ENCODE measurements around the gene MYL12B. TPM values are rescaled to one million over a fixed set of nuclear protein-coding genes. Genes with fewer than 3 reads are reported as not detected.

The MYL12B gene
- 374 to 398 TPM (median 388 TPM) in 5 replicates for total RNA-seq (2022; extraction: Qiagen RNA extraction)

GRCh38 chr18:3261373-3262233 lies at the start of gene MYL12B:
Gene MYL12B, plus strand, starts transcription at chr18:3262133. Its CDS starts 10,766 bp downstream, at chr18:3272899.

GRCh38 chr18:3219631-3220335 lies 42.1 kb upstream of the MYL12B start, which contains the start of gene MYOM1:
Gene MYOM1, minus strand, starts transcription at chr18:3219968. Its CDS starts 4,745 bp downstream, at chr18:3215223.

DNA sequence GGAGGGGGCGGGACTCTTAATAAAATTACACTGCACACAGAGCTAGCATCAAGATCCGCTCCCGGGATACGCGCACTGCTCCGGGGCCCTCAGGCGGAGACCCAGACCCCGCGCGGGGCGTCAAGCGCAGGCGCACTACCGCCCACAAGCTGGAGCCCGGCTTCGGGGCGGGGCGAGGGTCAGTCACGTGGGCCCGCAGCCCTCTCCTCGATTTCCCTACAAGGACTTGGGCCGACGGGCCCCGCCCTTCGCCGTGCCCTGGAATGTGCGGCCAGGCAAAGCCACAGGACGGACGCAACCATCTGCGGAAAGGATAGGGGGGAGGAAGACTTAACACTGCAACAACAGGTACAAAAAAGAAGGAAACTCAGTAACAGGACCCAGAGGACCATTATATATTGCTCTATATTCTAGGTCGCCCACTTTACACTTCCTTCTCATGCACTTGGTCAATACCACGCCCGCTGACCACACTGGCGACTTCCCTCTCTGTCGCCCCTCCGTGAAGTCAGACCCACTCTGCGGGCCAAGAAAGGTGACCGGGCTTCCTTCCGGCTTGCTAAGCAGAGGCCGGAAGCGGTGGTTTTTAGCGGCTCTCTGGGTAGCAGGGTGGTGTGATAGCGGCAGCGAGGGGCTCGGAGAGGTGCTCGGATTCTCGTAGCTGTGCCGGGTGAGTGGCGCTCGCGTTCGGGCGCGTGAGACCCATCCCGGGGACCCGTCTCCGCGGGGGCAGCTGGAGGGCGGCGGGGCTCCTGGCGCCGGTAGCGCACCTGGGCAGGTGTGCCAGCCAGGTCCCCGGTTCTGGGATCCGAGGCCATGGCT lies 14.5 kb upstream of the MYL12B start, which contains the start of gene MYL12A:
TSS of gene MYL12A (plus strand) at position 562 of the 822 bp plus-strand sequence. CDS start 5,447 bp downstream, outside the sequence.

Other genes starting within 250 kb of the MYL12B start
- 17.1 to 19.6 TPM (median 19.0 TPM) in 5 replicates for gene LPIN2, start 249.0 kb upstream of the MYL12B start, total RNA-seq (2022; extraction: Qiagen RNA extraction)
- gene MYOM1, start 42.2 kb upstream of the MYL12B start, total RNA-seq (2022; extraction: Qiagen RNA extraction): 0.10 to 0.32 TPM (median 0.13 TPM) in 5 replicates
- gene MYL12A, start 14.3 kb upstream of the MYL12B start, total RNA-seq (2022; extraction: Qiagen RNA extraction): 283 to 348 TPM (median 319 TPM) in 5 replicates
- gene TGIF1, start 188.0 kb downstream of the MYL12B start, total RNA-seq (2022; extraction: Qiagen RNA extraction): 63.2 to 97.3 TPM (median 85.7 TPM) in 5 replicates